Stimulated activated CD8-positive, alpha-beta memory T cell treated with anti-CD3 and anti-CD28 coated beads, Interleukin-12 subunit alpha, Interleukin-12 subunit beta, amount 100 ng/mL, for 24 hours (primary cell): ENCODE results near the gene THAP6.
"Not testable (repeated sequence)": the region's sequence is repeated elsewhere in the genome, so short reads cannot be mapped to it uniquely, and the experiment has no call there.

Experiments
- DNase-seq: peaks from one replicate; pipeline ENCODE4 v3.0.0-alpha.2; 2020; ENCODE audit errors: extremely low read depth

The THAP6 gene

DNA sequence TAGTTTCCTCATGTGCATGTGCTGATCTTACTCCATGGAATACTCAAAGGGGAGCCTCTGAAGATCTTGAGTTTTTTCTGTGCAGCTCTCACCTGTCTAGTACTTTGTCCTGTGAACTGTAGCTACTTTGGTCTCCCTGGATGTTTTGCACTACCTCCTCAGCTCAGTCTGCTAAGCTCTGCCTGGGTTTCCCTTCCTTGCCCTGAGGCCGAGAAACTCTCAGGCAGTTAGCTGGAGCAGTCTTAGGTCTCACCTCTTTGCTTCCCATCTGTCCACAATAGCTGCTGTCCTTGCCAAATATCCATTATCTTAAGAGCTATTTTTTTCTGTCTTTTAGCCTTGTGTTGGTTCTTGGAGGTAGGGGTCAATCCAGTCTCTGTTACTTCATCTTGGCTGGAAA, 11.6 kb downstream of the THAP6 start:
- DNase-seq, result no peak

GRCh38 chr4:75527482-75527881, 13.2 kb downstream of the THAP6 start:
- DNase-seq, result no peak

GRCh38 chr4:75530556-75531322, 16.5 kb downstream of the THAP6 start:
- no peak for DNase-seq

DNA sequence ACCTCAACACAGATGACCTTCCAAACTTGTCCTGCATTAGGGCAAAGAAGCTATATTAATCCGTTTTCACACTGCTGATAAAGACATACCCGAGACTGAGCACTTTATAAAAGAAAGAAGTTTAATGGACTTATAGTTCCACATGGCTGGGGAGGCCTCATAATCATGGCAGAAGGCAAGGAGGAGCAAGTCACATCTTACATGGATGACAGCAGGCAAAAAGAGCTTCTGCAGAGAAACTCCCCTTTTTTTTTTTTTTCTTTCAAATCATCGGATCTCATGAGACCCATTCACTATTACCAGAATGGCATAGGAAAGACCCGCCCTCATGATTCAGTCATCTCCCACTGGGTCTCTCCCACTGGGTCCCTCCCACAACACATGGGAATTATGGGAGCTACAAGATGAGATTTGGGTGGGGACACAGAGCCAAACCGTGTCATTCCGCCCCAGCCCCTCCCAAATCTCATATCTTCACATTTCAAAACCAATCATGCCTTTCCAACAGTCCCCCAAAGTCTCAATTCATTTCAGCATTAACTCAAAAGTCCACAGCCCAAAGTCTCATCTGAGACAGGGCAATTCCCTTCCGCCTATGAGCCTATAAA, 17.4 kb downstream of the THAP6 start:
- not testable (repeated sequence) for DNase-seq

- not testable (repeated sequence) for DNase-seq
Observed at GRCh38 chr4:75533339-75533887, 19.1 kb downstream of the THAP6 start.

GRCh38 chr4:75533926-75534325, 19.7 kb downstream of the THAP6 start:
- DNase-seq, result not testable (repeated sequence)

DNA sequence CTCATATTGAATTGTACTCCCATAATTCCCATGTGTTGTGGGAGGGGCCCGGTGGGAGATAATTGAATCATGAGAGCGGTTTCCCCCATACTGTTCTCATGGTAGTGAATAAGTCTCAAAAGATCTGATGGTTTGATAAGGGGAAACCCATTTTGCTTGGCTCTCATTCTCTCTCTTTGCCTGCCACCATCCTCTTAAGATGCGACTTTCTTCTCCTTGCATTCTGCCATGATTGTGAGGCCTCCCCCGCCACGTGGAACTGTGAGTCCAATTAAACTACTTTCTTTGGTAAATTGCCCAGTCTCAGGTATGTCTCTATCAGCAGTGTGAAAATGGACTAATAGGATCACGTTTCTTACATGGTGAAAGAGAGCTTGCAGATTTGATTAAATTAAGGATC, 23.0 kb downstream of the THAP6 start:
- not testable (repeated sequence) for DNase-seq

GRCh38 chr4:75542824-75543223, 28.6 kb downstream of the THAP6 start:
- DNase-seq, result no peak

- DNase-seq, result not testable (repeated sequence)
Observed at GRCh38 chr4:75544220-75544619, 29.9 kb downstream of the THAP6 start.

GRCh38 chr4:75544870-75545269, 30.6 kb downstream of the THAP6 start:
- no peak for DNase-seq

DNA sequence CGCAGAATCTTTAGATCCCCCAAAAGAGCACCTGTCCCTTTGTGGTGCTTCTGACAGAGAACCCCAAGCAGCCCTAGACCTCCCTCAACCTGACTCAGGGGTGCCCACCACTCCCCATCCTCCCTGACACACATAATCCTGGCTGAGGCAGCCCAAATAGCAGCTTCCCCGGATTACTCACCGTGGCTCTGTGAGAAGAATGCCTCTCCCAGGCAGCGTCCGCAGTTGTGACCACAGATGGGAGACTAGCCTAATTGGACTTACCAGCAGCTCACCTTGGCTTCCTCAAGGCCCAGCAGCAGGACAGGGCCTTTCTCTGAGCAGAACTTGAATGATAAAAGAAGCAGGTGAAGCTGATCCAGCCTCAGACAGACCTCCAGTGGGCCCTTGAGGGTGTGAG, 31.3 kb downstream of the THAP6 start:
- no peak for DNase-seq

- no peak for DNase-seq
Observed at GRCh38 chr4:75547647-75548387, 33.5 kb downstream of the THAP6 start.

DNA sequence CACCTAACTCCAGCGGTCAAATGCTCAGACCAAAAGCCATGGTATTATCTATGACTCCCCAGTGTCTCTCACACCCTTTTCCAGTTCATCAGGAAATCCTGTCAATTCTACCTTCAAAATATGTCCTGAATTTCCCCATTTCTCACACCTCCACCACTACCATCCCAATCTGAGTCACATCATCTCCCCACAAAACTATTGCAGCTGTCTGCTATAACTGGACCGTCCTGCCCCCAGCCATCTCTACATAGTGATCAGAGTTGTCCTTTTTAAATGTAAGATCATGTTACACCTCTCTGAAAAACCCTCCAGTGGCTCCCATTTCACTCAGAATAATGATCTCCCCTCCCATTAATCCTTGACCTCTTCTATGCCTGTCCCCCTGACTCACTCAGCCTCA, 34.7 kb downstream of the THAP6 start:
- no peak for DNase-seq

DNA sequence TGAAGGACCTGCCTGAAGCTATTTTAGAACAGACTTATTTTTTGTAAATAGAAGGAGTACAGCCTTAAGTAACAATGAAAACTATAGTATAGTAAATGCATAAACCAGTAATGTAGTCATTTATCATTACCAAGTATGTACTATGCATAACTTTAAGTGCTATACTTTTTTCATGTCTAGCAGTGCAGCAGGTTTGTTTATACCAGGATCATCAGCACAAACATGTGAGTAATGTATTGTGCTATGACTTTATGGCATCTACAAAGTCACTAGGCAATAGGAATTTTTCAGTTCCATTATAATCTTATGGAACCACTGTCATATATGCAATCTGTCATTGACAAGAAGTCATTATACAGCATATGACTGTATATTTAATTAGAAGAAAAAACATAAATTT, 38.2 kb downstream of the THAP6 start:
- no peak for DNase-seq

DNA sequence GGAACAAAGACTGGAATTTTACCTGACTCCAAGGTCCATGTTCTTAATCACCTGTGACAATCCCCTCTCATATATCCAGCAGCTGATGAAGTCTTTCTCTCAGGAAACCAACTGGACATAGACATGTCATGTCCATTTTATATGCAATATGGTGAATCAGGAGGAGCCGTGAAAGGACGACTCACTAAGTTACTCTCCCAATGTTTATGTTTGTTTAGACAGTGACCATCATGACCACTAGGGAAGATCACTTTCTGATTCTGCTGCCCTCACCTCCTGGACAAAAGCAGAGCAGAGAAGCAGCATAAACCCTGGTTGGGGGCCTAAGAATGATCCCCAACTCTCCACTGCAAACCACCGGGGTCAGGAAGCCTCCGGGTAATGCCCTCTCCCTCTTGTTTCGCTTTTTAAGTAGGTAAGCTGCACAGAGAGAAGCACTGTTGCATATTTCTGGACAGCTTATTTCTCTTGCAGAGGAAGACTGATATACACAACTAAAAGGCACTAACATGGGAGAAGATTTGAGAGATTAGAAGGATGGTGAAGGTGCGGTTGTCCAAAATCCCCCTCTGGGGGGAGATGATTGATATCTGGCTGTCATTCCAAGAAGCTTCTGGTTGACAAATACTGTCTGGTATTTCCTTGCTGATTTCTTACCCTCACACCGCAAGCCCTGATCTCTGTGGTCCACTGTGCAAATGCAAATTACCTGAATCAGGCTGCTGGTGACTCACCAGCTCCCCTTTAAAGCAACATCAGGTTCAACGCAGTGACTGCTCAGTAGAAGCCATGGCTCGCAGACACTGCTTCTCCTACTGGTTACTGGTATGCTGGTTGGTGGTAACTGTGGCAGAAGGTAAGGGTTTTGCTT, 41.3 kb downstream of the THAP6 start, which contains the start of gene ODAPH:
ODAPH (plus strand) TSS at position 773 of the 871 bp plus-strand sequence; CDS start at position 790, 17 bp downstream.
- peak; percentile 8 for DNase-seq

- no peak for DNase-seq
Observed at GRCh38 chr4:75557696-75558095, 43.4 kb downstream of the THAP6 start.

- no peak for DNase-seq
Observed at GRCh38 chr4:75561789-75562188, 47.5 kb downstream of the THAP6 start.

DNA sequence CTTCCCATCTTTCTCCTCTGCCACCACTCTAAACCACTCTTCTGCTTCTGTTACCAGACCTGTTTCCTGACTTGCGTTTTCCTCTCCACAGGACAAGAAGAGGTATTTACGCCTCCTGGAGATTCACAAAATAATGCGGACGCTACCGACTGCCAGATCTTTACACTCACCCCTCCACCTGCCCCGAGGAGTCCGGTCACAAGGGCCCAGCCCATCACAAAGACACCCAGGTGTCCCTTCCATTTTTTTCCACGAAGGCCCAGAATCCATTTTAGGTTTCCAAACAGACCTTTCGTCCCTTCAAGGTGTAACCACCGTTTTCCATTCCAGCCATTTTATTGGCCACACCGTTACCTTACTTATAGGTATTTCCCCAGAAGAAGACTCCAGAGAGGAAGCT, 49.8 kb downstream of the THAP6 start:
- DNase-seq, result no peak

DNA sequence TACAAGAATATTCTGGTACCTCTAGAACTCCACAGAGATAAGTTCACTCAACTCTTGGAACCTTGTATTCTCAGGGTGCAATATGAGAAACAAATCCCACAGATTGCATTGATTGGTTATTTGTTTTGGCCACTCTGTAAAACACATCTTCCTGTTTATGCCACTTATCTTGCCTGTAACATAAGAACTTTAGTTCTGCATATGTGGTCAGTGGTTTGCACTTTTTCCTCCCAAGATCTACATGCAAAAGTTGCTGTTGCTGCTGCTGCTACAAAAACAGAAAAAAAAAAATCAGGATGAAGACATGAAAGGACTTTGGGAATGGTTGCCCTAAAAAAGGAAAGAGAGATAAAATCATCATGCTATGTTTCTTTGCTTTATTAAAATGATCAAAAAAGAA, 51.2 kb downstream of the THAP6 start:
- no peak for DNase-seq

DNA sequence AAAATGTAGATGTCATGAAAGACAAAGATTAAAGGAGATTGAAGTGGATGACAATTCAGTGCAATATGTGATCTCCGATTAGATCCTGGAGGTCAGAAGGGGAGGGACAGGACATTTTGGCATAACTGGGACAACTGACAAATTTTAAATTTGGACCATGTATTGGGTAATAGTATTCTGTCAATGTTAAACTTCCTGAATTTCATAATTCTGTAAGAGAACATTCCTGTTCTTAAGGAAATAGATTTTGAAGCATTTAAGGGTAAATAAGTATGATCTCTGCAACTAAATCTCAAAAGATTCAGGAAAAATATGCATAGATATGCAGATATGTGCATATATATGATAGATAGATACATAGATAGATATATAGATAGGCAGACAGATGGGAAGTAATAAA, 52.6 kb downstream of the THAP6 start:
- DNase-seq, result no peak

DNA sequence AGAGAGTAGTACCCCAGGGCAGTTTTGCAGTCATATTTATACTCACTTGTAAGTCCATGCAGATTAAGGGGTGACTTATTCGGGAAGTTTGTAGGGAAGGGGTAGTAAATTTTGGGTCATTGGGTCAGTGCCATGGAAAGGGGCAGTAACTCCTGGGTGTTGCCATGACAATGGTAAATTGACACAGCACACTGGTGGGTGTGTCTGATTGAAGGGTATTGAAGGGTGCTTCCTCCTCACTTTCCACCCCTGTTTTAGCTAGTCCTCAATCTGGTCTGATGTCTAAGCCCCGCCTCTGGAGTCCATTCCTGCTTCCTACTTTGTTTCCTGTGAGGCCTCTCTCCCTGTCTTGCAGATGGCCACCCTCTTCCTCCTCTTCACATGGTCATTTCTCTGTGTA, 53.5 kb downstream of the THAP6 start:
- DNase-seq, result no peak
